CD4-positive, alpha-beta T cell treated with Interleukin-6 at 100 ng/mL for 8 hours (primary cell): ENCODE data around the gene SFN.
A peak's percentile ranks its signal among the peaks of the same experiment; 100 is the strongest.
"Not testable (repeated sequence)": the region's sequence is repeated elsewhere in the genome, so short reads cannot be mapped to it uniquely, and the experiment has no call there.

ENCODE experiments used
- DNase-seq: peaks from one replicate; pipeline ENCODE4 v3.0.0-alpha.2; 2020; ENCODE audit warnings: mixed read lengths, low spot score

Gene SFN

GRCh38 chr1:26839339-26839722, 23.6 kb upstream of the SFN start:
- DNase-seq: no peak

GRCh38 chr1:26839779-26840178, 23.2 kb upstream of the SFN start:
- DNase-seq: no peak

GRCh38 chr1:26844424-26845196, 18.3 kb upstream of the SFN start:
- no peak for DNase-seq

GRCh38 chr1:26847826-26848225, 15.1 kb upstream of the SFN start:
- DNase-seq: not testable (repeated sequence)

- no peak for DNase-seq
Observed at GRCh38 chr1:26848499-26848898, 14.4 kb upstream of the SFN start.

GRCh38 chr1:26848941-26849774, 13.8 kb upstream of the SFN start:
- DNase-seq: no peak

- no peak for DNase-seq
Observed at GRCh38 chr1:26851106-26851684, 11.8 kb upstream of the SFN start.

GRCh38 chr1:26852701-26853100, 10.2 kb upstream of the SFN start:
- DNase-seq: no peak

GRCh38 chr1:26853156-26853555, 9.8 kb upstream of the SFN start:
- peak; percentile 75 for DNase-seq

- no peak for DNase-seq
Observed at GRCh38 chr1:26853600-26853999, 9.3 kb upstream of the SFN start.

- no peak for DNase-seq
Observed at GRCh38 chr1:26854906-26855305, 8.0 kb upstream of the SFN start.

- no peak for DNase-seq
Observed at GRCh38 chr1:26855636-26856035, 7.3 kb upstream of the SFN start.

- DNase-seq: no peak
Observed at GRCh38 chr1:26856181-26856580, 6.8 kb upstream of the SFN start.

- no peak for DNase-seq
Observed at GRCh38 chr1:26856604-26857469, 6.1 kb upstream of the SFN start.

- DNase-seq: no peak
Observed at GRCh38 chr1:26857473-26858060, 5.4 kb upstream of the SFN start.

GRCh38 chr1:26858160-26858559, 4.8 kb upstream of the SFN start:
- no peak for DNase-seq

- DNase-seq: no peak
Observed at GRCh38 chr1:26858891-26859640, 3.9 kb upstream of the SFN start.

- no peak for DNase-seq
Observed at GRCh38 chr1:26861286-26861701, 1.7 kb upstream of the SFN start.

GRCh38 chr1:26861889-26862378, 1.0 kb upstream of the SFN start:
- DNase-seq: no peak

GRCh38 chr1:26863685-26864077, 732 bp downstream of the SFN start:
- no peak for DNase-seq
